ENCODE data around the gene MAEA. TPM values are rescaled to one million over a fixed set of nuclear protein-coding genes. Genes with fewer than 3 reads are reported as not detected.

The MAEA gene
- total and polyA plus RNA-seq, 9 of the 15 experiments (the other 6 are each of a cell fraction or from before 2014, with no cell fraction given), result 2.1 to 86.5 (median 45.0) TPM

DNA sequence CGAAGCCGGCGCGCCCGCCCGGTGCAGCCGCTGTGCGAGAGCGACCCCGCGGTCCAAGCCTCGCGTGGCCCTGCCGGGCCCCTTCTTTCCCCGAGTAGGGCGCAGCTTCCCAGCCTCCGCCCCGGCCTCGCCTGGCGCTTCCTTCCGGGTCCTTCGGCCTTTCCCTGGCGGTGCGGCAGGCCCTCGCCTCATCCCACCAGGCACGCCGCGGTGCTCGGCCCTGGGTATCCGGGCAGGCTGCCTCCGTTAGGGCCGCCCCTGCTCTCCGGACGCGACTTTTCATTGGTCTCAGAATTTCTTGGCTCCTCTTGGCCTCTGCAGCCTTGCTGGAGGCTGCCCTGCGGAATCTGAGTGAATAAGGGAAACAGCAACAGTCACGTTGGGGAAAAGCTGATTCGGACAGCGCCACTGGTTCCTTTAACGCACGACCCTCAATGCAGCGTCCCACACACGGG is 57.7 kb downstream of the MAEA start (continued):
- TF ChIP-seq, protein P1, sequence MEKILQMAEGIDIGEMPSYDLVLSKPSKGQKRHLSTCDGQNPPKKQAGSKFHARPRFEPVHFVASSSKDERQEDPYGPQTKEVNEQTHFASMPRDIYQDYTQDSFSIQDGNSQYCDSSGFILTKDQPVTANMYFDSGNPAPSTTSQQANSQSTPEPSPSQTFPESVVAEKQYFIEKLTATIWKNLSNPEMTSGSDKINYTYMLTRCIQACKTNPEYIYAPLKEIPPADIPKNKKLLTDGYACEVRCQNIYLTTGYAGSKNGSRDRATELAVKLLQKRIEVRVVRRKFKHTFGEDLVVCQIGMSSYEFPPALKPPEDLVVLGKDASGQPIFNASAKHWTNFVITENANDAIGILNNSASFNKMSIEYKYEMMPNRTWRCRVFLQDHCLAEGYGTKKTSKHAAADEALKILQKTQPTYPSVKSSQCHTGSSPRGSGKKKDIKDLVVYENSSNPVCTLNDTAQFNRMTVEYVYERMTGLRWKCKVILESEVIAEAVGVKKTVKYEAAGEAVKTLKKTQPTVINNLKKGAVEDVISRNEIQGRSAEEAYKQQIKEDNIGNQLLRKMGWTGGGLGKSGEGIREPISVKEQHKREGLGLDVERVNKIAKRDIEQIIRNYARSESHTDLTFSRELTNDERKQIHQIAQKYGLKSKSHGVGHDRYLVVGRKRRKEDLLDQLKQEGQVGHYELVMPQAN (IDR thresholded peaks at IDR 0.05; ENCODE audit: borderline replicate concordance), result peak; percentile 81; the same call in 1 of the 2 replicates
- TF ChIP-seq, protein P2, sequence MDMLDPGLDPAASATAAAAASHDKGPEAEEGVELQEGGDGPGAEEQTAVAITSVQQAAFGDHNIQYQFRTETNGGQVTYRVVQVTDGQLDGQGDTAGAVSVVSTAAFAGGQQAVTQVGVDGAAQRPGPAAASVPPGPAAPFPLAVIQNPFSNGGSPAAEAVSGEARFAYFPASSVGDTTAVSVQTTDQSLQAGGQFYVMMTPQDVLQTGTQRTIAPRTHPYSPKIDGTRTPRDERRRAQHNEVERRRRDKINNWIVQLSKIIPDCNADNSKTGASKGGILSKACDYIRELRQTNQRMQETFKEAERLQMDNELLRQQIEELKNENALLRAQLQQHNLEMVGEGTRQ (CRISPR knock-in tag; IDR thresholded peaks at IDR 0.05), result no peak
- TF ChIP-seq BRD4 (IDR thresholded peaks at IDR 0.05) (peak; percentile 65; the same call in 1 of the 2 replicates), ZFX (CRISPR knock-in tag; IDR thresholded peaks at IDR 0.05) (peak; percentile 79), ELF2 (CRISPR knock-in tag; IDR thresholded peaks at IDR 0.05) (peak; percentile 75), SIN3B (IDR thresholded peaks at IDR 0.05; ENCODE audit: low read depth) (peak; percentile 57; the same call in 1 of the 2 replicates), KAT8 (IDR thresholded peaks at IDR 0.05; ENCODE audit: low read depth) (no peak), SIX5 (IDR thresholded peaks at IDR 0.05; ENCODE audit: borderline replicate concordance in 1 of 2, insufficient read depth in 1 of 2, low read depth in 1 of 2, low read length in 2 of 2) (no peak), ERF (CRISPR knock-in tag; IDR thresholded peaks at IDR 0.05) (0 out of 2 replicates have a peak, but pooled peaks have one; percentile 1), PHF21A (IDR thresholded peaks at IDR 0.05; ENCODE audit: borderline replicate concordance, low read depth) (no peak), U2AF1 (optimal IDR thresholded peaks at IDR 0.05; ENCODE audit: low read depth, low read length) (no peak), STAG1 (CRISPR knock-in tag; IDR thresholded peaks at IDR 0.05; ENCODE audit: borderline replicate concordance) (no peak)
- TF ChIP-seq, protein P3, sequence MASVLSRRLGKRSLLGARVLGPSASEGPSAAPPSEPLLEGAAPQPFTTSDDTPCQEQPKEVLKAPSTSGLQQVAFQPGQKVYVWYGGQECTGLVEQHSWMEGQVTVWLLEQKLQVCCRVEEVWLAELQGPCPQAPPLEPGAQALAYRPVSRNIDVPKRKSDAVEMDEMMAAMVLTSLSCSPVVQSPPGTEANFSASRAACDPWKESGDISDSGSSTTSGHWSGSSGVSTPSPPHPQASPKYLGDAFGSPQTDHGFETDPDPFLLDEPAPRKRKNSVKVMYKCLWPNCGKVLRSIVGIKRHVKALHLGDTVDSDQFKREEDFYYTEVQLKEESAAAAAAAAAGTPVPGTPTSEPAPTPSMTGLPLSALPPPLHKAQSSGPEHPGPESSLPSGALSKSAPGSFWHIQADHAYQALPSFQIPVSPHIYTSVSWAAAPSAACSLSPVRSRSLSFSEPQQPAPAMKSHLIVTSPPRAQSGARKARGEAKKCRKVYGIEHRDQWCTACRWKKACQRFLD (CRISPR knock-in tag; IDR thresholded peaks at IDR 0.05), result no peak; the same call in 1 of the 2 replicates
- TF ChIP-seq, protein P4, sequence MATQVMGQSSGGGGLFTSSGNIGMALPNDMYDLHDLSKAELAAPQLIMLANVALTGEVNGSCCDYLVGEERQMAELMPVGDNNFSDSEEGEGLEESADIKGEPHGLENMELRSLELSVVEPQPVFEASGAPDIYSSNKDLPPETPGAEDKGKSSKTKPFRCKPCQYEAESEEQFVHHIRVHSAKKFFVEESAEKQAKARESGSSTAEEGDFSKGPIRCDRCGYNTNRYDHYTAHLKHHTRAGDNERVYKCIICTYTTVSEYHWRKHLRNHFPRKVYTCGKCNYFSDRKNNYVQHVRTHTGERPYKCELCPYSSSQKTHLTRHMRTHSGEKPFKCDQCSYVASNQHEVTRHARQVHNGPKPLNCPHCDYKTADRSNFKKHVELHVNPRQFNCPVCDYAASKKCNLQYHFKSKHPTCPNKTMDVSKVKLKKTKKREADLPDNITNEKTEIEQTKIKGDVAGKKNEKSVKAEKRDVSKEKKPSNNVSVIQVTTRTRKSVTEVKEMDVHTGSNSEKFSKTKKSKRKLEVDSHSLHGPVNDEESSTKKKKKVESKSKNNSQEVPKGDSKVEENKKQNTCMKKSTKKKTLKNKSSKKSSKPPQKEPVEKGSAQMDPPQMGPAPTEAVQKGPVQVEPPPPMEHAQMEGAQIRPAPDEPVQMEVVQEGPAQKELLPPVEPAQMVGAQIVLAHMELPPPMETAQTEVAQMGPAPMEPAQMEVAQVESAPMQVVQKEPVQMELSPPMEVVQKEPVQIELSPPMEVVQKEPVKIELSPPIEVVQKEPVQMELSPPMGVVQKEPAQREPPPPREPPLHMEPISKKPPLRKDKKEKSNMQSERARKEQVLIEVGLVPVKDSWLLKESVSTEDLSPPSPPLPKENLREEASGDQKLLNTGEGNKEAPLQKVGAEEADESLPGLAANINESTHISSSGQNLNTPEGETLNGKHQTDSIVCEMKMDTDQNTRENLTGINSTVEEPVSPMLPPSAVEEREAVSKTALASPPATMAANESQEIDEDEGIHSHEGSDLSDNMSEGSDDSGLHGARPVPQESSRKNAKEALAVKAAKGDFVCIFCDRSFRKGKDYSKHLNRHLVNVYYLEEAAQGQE (IDR thresholded peaks at IDR 0.05; ENCODE audit: borderline replicate concordance), result peak; percentile 34; the same call in 1 of the 2 replicates
- TF ChIP-seq, protein P4 (CRISPR knock-in tag; IDR thresholded peaks at IDR 0.05; ENCODE audit: low read depth), result 0 out of 2 replicates have a peak, but pooled peaks have one; percentile 65
- TF ChIP-seq, protein P5, sequence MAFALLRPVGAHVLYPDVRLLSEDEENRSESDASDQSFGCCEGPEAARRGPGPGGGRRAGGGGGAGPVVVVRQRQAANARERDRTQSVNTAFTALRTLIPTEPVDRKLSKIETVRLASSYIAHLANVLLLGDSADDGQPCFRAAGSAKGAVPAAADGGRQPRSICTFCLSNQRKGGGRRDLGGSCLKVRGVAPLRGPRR (CRISPR knock-in tag; IDR thresholded peaks at IDR 0.05), result no peak
